ENCODE measurements around the gene DLG5.
A peak's percentile ranks its signal among the peaks of the same experiment; 100 is the strongest.
"Not testable (repeated sequence)": the region's sequence is repeated elsewhere in the genome, so short reads cannot be mapped to it uniquely, and the experiment has no call there.

DLG5 gene

DNA sequence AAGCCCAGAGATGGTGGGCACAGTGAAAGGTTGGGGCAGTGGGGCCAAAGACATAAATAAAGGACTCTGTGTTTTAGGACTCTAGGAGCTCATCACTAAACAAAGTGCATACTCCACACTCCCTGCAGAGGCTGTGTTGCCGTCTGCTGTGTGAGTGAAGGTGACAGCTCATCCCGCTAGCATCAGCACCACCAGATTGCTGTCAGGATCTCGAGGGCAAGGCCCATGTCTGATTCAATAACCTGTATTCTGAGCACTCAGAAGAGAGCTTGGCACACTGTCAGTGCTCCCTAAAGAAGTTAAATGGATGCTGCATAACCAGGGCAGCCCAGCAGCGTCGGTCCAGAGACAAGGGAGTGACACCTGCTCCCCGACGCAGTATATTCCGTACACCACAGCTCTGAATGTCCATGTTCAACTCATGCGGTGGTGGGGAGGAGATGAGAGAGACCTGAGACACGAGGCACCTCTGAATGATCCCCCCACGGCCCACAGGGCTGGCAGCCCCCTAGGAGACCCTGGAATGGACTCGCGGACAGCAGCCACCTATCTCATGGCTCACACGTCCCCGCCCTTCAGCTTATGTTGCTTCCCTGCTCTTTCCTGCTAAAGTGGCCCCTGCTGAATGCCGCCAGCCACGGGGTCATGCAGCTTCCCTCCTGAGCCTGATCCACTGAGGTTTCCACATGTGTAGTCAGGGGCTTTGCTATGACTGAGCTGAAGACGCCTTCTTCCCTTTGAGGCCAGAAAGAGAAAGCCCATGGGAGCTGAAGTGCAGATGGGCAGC lies 156.3 kb downstream of the DLG5 start:
- no peak overlapping the region for H3K27ac ChIP-seq
- TF ChIP-seq, protein P1, sequence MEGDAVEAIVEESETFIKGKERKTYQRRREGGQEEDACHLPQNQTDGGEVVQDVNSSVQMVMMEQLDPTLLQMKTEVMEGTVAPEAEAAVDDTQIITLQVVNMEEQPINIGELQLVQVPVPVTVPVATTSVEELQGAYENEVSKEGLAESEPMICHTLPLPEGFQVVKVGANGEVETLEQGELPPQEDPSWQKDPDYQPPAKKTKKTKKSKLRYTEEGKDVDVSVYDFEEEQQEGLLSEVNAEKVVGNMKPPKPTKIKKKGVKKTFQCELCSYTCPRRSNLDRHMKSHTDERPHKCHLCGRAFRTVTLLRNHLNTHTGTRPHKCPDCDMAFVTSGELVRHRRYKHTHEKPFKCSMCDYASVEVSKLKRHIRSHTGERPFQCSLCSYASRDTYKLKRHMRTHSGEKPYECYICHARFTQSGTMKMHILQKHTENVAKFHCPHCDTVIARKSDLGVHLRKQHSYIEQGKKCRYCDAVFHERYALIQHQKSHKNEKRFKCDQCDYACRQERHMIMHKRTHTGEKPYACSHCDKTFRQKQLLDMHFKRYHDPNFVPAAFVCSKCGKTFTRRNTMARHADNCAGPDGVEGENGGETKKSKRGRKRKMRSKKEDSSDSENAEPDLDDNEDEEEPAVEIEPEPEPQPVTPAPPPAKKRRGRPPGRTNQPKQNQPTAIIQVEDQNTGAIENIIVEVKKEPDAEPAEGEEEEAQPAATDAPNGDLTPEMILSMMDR (conservative IDR thresholded peaks at IDR 0.05) = no peak

DNA sequence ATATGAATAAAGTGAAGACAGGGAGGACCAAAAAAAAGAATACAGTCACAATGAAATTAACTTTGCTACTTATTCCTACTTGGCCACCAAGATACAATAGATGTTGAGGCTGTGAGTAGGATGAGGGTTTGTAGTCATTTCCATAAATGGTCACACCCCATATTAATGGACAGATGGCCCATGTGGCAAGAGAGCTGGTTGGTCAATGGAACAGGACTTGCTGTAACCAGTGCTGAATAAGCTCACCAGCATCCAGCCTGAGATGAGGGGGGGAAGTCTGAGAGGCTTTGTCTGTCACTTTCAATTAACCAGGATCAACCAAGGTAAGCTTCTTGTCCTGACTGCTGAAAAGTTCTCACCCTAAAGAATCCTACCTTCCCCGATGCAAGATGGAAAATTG lies 158.5 kb downstream of the DLG5 start:
- H3K27ac ChIP-seq = no peak overlapping the region
- TF ChIP-seq, protein P1 (conservative IDR thresholded peaks at IDR 0.05) = no peak

DNA sequence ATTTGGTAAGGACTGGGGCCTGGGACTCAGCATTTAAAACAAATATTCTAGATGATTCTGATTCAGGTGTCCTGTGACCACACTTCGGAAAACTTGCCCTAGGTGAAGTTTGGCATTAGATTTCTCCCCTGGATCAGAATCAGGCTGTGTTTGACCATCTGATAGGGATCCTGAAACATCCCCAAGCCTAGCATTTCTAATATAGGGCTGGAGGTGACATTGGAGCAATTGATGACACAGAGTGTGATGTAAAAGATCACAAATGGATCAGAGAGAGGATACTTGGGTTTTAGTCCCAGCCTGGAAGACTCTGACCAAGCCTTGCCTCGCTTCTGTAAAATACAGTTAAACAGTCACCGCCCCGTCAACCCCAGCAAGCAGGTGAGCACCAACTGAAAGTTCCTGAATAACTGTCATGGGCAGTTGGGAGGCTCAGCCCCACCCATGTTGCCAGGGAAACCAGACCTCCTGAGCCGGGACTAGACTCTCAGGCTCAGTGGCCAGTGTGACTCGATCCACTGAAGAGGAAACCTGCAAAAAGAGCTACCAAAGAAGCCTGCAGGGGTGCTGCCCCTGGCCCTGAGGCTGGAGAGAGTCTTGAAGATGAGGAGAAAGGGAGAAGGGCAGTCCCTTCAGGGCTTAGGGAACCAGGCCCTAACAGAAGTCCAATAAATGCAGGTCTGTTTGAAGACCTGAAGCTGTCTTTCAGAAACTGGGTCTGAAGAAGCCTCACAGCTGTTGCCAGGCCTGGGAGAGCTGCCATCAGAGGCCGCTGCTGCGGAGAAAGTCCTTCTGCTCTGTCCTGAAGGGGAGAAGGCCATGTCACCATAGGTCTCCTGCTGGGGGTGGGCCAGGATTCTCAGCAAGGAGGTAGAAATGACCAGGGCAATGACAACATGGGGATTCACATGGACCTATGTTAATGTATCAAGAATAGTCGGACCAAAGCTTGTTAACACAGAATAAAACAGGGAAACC lies 162.8 kb downstream of the DLG5 start:
- no peak overlapping the region for H3K27ac ChIP-seq
- TF ChIP-seq, protein P1 (conservative IDR thresholded peaks at IDR 0.05) = no peak

DNA sequence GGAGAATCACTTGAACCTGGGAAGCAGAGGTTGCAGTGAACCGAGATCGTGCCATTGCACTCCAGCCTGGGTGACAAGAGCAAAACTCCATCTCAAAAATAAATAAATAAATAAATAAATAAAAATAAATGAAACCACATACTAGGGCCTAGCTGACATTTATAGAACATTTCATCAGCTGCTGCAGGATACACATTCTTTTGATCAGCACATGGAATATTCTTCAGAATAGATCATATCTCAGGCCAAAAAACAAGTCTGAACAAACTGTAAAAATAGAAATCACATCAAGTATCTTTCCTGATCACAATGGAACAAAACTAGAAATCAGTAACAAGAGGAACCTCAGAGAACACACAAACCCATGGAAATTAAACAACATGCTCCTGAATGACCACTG lies 168.1 kb downstream of the DLG5 start:
- not testable (repeated sequence) for H3K27ac ChIP-seq

DNA sequence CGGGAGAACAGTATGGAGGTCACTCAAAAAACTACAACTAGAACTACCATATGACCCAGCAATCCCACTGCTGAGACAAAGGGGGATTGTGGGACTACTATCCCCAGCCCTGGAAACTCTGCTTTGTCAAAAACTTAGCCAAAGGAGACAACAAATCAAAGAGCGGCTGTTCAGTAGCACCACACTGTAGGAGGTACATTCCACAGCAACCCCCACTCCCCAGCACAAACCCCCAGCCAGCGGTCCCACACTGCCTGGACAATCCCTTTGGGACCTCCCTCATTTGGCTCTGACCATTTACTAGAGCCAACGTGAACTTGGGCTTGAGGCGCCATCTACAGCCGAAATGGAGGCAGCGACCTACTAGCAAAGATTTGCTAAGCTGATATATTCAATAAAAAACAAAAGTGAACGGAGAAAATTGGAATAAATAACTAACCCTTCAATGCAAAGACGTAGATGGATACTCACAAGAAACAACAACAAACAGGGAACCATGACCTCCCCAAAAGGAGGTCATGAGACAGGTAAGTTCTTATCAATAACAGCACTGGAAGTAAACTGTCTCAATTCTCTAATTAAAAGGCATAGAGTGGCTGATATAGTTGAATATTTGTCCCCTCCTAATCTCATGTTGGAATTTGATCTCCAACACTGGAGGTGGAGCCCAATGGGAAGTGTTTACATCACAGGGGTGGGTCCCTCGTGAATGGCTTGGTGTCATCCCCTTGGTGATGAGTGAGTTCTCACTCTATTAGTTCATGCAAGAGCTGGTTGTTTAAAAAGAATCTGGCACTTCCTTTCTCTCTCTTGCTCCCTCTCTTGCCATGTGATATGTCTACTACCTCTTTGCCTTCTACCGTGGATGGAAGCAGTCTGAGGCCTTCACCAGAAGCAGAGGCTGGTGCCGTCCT lies 170.0 kb downstream of the DLG5 start:
- TF ChIP-seq, protein P1 (conservative IDR thresholded peaks at IDR 0.05) = peak; percentile 91
- no peak overlapping the region; the same call in 1 of the 2 replicates for H3K27ac ChIP-seq

DNA sequence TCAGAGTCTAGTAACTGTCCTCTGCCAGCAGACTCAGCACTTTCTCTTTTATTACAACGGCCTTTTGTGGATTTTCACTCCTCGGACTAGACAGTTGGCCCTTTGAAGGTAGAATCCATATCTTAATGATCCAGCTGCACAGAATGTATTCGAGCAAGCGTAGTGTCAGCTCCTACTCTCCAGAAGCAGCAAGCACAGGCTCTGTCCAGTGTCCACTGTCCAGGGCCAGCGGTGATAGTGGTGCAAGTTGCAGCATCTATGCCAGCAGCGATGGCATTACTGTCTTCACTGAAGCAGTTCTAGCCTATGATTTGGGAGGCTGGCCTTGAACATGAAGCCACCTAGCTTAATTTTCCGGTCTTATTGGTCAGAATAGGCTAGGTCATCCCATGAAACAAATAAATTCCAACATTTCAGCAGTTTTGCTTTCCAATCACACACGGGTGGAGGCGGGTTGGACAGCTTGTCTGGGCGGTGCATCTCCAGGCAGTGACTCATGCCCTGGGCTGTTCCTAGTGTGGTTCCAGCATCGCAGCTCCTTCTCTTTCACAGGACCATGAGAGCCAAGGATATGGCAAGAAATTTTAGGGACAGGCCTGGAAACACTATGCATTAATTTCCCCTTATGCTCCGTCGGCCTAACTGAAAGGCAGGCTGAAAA lies 180.4 kb downstream of the DLG5 start:
- TF ChIP-seq, protein P1 (conservative IDR thresholded peaks at IDR 0.05) = no peak
- no peak overlapping the region for H3K27ac ChIP-seq

DNA sequence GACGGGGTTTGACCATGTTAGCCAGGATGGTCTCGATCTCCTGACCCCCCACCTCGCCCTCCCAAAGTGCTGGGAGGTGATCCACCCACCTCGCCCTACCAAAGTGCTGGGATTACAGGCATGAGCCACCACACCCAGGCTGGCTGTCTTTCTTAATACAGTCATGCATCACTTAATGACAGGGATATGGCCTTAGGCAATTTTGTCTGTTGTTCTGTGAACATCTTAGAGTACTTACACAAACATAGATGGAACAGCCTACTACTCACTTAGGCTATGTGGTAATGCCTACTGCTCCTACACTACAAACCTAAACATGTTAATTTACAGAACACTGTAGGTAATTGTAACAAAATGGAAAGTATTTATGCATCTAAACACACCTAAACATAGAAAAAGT lies 182.3 kb downstream of the DLG5 start:
- TF ChIP-seq, protein P1 (conservative IDR thresholded peaks at IDR 0.05) = no peak

More for the DNA sequence above, 182.3 kb downstream of the DLG5 start:
- no peak overlapping the region for H3K27ac ChIP-seq
